GM18505 (cell line): ENCODE data around the gene TPRG1L.

Source experiments
- ATAC-seq: cut with Tn5 transposase; IDR thresholded peaks from one replicate; pipeline ENCODE4 v1.9.1; 2021; ENCODE audit not compliant: unreplicated experiment
- POLR2A ChIP-seq: IDR thresholded peaks from 4 replicates; pipeline ENCODE4 v1.6.1; 2011; ENCODE audit warnings: borderline replicate concordance; ENCODE audit not compliant: insufficient read depth, insufficient read length; ENCODE audit errors: extremely low read depth

The TPRG1L gene

DNA sequence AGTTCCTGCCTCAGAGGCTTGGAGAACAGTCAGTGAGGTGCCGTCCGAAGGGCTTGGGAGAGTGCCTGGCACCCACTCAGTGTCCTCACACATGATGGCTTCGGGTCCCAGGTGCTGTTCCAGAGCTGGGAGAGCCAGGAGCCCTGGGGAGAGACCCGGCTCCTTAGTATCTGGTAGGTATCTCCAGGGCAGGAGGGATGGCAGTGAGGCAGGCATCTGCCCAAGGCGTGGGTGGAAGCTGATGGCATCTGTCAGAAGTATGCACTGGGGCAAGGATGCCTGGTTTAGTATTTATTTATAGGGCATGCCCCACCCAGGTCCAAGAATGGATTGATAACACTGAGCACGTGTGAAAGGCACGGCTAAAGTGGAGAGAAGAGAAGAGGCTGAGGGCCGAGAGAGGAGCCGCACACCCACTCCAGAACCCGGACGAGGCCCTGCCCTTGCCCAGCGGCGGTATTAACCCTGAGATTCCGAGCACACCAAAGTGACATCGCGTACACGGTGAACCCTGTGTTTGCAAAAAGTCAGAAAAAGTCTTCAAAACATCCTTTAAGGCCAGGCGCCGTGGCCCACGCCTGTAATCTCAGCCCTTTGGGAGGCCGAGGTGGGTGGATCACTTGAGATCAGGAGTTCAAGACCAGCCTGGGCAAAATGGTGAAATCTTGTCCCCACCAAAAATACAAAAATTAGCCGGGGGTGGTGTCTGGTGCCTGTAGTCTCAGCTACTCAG, 29.9 kb downstream of the TPRG1L start:
- ATAC-seq, result no peak
- no peak for TF ChIP-seq POLR2A

DNA sequence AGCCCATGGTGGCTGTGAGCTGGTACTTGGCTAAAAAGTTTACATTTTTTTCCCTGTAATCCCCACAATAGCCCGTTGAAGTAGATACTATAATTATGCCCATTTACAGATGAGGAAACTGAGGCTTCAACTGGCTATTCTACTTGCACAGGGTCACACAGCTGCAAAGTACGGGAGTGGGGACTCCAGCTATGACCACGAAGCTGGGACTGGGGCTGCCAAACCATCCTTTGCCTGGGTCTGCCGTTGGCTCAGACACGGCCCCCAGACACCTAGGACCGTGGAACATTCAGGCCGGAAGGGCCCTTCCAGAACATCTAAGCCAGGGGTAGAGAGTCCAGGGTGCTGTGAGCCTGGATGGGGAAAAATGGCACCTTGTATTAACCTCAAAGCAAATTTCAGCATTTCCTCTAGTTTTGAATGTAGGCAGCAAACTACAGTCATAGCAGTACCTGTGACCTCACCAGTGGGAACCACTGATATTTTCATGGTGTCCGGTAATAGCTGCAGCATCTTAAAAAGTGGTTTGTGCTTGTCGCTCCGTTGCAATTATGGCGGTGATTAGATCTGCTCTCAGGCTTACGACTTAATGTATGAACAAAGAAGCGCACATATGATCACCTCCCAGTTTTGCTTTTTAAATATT, 31.8 kb downstream of the TPRG1L start:
- ATAC-seq, result peak; percentile 59
- TF ChIP-seq POLR2A, result no peak

DNA sequence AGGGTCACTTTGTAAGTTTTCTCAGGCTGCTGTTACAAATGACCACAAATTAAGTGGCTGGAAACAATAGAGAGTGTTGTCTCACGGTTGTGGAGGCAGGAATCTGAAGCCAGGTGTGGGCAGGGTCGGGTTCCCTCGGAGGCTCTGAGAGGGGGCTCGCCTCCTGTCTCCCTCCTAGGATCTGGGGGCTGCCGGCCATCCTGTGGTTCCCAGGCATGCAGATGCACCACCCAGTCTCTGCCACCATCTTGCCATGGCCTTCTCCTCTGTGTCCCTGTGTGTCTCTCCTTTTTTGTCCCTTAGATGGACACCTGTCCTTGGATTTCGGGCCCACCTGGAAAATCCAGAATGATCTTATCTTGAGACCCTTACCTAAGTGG, 32.3 kb downstream of the TPRG1L start:
- ATAC-seq, result no peak
- TF ChIP-seq POLR2A, result no peak

DNA sequence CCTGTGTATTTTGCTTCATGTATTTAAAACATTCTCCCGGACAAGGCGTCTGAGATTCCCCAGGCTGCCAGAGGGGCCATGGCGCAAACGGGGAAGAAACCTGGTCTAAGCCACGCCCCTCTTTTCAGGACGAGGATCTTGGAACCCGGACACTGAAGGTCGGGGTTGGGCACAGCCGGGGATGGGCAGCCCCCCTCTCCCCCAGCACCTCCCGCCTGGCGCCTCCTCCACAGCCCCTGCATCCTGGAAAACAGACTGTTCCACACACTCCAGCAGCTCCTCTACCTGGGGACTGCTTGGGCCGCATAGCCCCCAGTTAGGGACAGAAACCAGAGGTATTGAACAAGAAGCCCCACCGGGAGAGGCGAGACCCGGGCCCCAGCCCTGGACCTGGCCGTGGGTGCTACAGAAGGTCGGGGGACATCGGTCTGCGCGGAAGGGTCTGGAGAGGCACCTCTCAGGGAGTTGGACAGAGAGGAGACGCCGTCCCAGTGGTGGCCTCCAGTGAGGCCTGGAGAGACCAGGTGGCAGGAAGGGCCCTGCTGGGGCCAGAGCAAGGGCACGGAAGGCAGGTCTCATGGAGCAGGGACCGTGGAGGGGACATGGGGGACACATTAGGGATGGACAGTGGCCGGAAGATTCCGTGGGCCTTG, 32.9 kb downstream of the TPRG1L start:
- no peak for TF ChIP-seq POLR2A
- no peak for ATAC-seq

DNA sequence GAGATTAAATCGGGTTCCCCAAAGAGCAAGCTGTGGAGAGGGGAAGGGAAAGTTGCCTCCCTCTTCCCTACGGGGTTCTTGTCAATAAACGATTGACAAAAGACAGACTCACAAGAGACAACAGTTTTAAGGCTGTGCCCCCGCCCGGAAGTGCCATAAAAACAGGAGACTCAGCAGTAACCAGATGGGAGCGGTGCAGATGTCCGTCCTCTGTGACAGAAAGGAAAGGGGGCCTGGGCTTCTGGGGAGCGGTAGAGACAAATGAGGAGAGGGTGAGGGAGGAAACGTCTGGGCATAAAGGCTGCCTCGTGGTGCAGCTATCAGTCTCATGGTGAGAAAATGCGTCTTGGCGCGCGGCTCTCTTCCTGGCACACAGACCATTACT, 33.4 kb downstream of the TPRG1L start:
- ATAC-seq, result no peak
- no peak for TF ChIP-seq POLR2A

DNA sequence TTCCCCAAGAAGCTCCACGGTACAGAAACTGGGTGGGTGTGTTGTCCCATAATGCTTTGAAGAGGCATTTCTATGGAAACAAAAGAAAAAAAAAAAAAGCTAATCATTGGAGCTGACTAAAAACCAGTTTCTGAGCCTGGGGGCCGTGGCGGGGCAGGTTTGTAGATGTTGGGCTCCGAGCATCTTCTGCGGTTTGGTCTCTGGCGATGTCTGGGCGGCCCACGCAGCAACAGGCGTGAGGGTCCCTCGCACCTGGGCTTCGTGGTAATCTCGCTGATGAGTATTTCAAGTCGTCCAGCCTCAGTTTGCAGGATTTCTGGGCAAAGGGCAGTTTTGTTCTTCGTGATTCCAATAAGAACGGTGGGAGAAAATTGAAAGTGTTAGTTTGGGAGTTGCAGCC, 34.3 kb downstream of the TPRG1L start:
- no peak for ATAC-seq
- no peak for TF ChIP-seq POLR2A

DNA sequence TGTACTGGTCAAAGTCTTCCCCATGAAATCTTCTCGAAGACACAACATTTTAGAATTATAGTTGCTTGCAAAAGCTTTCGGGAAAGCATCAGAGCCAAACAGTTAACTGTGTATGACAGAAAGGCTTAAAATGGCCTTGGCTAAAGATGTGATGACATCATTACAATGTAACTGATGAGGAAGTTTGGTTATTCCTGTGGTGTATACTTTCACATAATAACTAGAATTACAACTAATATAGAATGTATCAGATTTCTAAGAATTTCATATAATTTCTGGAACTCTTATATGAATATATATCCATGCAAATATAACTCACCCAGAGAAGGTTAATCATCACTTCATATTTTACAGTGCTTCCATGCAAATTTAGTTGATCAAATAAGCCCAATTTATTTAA, 35.9 kb downstream of the TPRG1L start:
- ATAC-seq, result no peak
- no peak for TF ChIP-seq POLR2A

DNA sequence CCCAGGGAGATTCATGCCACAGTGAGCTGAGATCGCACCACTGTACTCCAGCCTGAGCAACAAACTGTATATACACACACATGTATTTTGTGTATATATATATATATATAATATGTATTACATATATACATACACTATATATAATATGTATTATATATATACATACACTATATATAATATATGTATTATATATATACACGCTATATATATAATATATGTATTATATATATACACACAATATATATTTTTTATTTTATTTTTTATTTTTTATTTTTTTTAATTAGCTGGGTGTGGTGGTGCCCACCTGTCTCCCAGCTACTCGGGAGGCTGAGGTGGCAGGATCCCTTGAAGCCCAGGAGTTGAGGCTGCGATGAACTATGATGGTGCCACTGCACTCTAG, 36.8 kb downstream of the TPRG1L start:
- ATAC-seq, result no peak
- no peak for TF ChIP-seq POLR2A

DNA sequence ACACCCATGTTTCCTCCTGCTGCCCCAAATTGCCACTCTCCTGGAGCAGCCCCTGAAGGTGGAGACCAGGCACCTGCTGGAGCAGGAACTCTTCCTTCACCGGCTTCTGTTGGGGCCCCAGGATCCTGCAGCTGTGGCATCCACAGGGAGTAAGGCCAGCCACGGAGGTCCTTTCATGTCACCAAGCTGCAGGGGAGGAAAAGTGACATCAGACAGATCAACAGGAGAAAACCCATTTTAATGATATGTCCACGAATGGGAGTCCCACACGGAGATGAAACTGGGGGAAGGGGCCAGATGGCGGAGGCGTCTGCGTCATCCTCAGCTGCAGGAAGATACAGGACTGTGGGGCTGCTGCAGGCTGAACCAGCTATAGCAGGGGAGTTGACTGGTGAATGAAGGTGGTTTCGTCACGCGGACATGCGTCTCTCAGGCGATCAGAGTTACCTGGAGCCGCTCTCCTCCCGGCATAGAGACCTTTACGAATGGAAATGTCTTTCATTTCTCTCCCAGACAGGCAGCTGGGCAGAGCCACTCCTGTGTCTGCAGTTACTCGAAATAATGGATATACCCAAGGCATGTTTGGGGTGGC, 37.4 kb downstream of the TPRG1L start:
- TF ChIP-seq POLR2A, result no peak
- no peak for ATAC-seq

DNA sequence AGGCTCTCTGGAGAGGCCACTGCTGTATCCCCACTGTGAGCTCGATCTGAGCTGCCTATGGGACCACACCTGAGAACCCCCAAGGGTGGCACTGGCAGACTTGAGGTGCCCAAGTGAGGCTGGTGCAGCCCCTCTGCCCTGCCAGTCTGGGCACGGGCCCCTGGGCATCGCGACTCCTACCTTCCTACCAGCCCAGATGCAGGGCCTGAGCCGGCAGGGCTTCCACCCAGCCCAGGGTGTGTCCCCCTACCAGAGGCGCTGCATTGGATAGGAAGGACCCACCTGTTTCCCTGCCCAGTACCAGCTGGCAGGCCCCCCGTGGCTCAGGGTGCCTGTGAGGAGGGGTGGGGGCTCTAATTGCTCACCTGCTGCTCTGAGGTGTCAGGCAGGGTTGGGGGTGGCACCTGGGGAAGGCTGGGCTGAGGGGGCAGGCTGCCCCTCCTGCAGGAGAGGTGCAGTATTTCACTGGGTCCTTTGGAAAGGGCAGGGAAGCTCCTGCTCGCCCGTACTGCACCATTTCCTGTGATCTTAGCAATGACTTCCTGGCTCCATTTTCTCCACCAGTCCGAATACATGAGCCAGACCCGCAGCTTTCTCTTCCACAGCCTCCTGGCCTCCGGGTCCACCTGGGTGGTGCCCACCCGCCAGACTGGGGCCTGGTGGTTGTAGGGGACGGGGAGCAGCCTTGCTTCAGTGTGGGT, 39.3 kb downstream of the TPRG1L start:
- TF ChIP-seq POLR2A, result no peak
- no peak for ATAC-seq

DNA sequence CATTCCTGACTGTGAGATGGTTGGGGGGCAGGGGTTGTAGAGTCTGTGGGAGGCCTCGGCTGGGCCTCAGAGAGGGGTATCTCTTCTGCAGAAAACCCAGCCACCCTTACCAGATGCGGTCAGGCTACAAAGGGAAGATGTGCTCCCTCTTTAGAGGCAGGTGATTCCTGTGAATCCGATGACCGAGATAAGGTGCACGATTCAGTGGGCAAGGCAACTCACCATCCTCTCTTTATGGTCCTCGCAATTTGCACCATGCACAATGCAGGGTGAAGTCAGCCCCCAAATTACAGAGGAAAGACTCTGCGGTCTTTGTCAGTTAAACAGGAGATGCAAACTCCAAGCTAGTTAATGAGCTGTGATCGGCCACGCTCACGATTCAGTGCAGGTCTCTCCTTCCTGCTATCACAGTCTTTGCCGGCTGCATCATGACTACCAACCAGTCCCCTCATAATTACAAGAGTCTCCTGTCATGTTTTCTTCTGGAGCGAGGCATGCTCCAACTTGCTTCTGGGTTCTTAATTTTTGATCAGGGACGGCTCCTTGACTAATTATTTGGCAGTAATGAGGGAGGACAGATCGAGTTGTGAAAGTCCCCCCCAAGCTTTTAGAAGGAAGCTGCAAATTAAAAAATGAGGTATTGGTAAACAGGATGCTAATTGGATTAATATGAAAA, 40.0 kb downstream of the TPRG1L start:
- no peak for ATAC-seq
- no peak for TF ChIP-seq POLR2A

DNA sequence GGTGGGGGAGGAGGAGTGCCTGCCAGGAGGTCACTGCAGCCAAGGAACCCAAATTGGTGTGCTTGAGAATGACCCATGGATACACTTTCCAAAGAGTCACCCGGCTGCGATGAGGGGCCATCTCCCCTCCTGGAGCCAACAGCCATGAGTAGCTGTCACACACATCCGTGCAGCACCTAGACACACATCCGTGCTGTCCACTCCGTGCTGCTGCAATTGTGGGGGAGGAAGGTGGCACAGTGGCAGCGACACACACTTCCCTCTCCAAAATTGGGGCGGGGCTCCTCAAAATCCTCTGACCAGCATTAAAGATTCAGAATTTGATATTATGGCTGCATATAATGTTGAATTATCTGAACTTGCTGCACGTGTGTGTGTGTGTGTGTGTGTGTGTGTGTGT, 43.3 kb downstream of the TPRG1L start:
- no peak for TF ChIP-seq POLR2A
- ATAC-seq, result no peak
